Measurements from ENCODE around the gene MED13L.

MED13L gene

GRCh38 chr12:116267948-116268347, 9.5 kb downstream of the MED13L start:
- H3K27ac ChIP-seq: no peak overlapping the region
- no peaks in the 10 kb centered on the region for H3K9me3 ChIP-seq
- intact Hi-C loops (cut with DNase I; ENCODE audit: low total_unique reads): no loop called here
- DNase-seq: no peak
- peaks cover 0 to 93% (median 43%) of the 10 kb centered on the region in 4 donors for H3K4me1 ChIP-seq
- no peaks in the 10 kb centered on the region for H3K36me3 ChIP-seq
- TF ChIP-seq, protein P1, sequence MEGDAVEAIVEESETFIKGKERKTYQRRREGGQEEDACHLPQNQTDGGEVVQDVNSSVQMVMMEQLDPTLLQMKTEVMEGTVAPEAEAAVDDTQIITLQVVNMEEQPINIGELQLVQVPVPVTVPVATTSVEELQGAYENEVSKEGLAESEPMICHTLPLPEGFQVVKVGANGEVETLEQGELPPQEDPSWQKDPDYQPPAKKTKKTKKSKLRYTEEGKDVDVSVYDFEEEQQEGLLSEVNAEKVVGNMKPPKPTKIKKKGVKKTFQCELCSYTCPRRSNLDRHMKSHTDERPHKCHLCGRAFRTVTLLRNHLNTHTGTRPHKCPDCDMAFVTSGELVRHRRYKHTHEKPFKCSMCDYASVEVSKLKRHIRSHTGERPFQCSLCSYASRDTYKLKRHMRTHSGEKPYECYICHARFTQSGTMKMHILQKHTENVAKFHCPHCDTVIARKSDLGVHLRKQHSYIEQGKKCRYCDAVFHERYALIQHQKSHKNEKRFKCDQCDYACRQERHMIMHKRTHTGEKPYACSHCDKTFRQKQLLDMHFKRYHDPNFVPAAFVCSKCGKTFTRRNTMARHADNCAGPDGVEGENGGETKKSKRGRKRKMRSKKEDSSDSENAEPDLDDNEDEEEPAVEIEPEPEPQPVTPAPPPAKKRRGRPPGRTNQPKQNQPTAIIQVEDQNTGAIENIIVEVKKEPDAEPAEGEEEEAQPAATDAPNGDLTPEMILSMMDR (IDR thresholded peaks at IDR 0.05): no peak
- no peak overlapping the region for H3K4me3 ChIP-seq
- no peaks in the 10 kb centered on the region for H3K27me3 ChIP-seq

- Histone ChIP-seq H3K27ac (no peak overlapping the region), H3K36me3 (no peaks in the 10 kb centered on the region), H3K9me3 (no peaks in the 10 kb centered on the region), H3K27me3 (no peaks in the 10 kb centered on the region), H3K4me3 (no peak overlapping the region), H3K4me1 (peaks cover 0 to 93% (median 39%) of the 10 kb centered on the region in 4 donors)
- no peak for DNase-seq
- TF ChIP-seq, protein P1 (IDR thresholded peaks at IDR 0.05): no peak
- intact Hi-C loops (cut with DNase I; ENCODE audit: low total_unique reads): no loop called here
These were observed 10.7 kb downstream of the MED13L start for GRCh38 chr12:116266631-116267349.

GRCh38 chr12:116266168-116266601, 11.3 kb downstream of the MED13L start:
- intact Hi-C loops (cut with DNase I; ENCODE audit: low total_unique reads): no loop called here
- no peak for DNase-seq
- Histone ChIP-seq H3K27ac (no peak overlapping the region), H3K36me3 (no peaks in the 10 kb centered on the region), H3K4me3 (no peak overlapping the region), H3K4me1 (peaks cover 0 to 93% (median 42%) of the 10 kb centered on the region in 4 donors), H3K9me3 (no peaks in the 10 kb centered on the region), H3K27me3 (no peaks in the 10 kb centered on the region)
- TF ChIP-seq, protein P1 (IDR thresholded peaks at IDR 0.05): no peak

- no peaks in the 10 kb centered on the region for H3K27me3 ChIP-seq
- intact Hi-C loops (cut with DNase I; ENCODE audit: low total_unique reads): no loop called here
- peaks cover 0 to 97% (median 45%) of the 10 kb centered on the region in 4 donors for H3K4me1 ChIP-seq
- H3K27ac ChIP-seq: no peak overlapping the region
- H3K9me3 ChIP-seq: no peaks in the 10 kb centered on the region
- no peaks in the 10 kb centered on the region for H3K36me3 ChIP-seq
- DNase-seq: no peak
- TF ChIP-seq, protein P1 (IDR thresholded peaks at IDR 0.05): no peak
- H3K4me3 ChIP-seq: no peak overlapping the region
These were observed 11.9 kb downstream of the MED13L start for GRCh38 chr12:116265351-116266147.

GRCh38 chr12:116264525-116265070, 12.9 kb downstream of the MED13L start:
- TF ChIP-seq, protein P1 (IDR thresholded peaks at IDR 0.05): no peak
- no peaks in the 10 kb centered on the region for H3K36me3 ChIP-seq
- H3K4me3 ChIP-seq: no peak overlapping the region
- H3K27me3 ChIP-seq: no peaks in the 10 kb centered on the region
- H3K9me3 ChIP-seq: no peaks in the 10 kb centered on the region
- intact Hi-C loops (cut with DNase I; ENCODE audit: low total_unique reads): no loop called here
- peaks cover 0 to 97% (median 40%) of the 10 kb centered on the region in 4 donors for H3K4me1 ChIP-seq
- no peak for DNase-seq
- no peak overlapping the region for H3K27ac ChIP-seq

All from tibial artery (tissue), 4 donors.